ENCODE data around the gene SUPT20H. TPM values are rescaled to one million over a fixed set of nuclear protein-coding genes. Genes with fewer than 3 reads are reported as not detected.

SUPT20H gene
- total RNA-seq, 2 donors from 2014 or later = 32.2 to 57.3 TPM

DNA sequence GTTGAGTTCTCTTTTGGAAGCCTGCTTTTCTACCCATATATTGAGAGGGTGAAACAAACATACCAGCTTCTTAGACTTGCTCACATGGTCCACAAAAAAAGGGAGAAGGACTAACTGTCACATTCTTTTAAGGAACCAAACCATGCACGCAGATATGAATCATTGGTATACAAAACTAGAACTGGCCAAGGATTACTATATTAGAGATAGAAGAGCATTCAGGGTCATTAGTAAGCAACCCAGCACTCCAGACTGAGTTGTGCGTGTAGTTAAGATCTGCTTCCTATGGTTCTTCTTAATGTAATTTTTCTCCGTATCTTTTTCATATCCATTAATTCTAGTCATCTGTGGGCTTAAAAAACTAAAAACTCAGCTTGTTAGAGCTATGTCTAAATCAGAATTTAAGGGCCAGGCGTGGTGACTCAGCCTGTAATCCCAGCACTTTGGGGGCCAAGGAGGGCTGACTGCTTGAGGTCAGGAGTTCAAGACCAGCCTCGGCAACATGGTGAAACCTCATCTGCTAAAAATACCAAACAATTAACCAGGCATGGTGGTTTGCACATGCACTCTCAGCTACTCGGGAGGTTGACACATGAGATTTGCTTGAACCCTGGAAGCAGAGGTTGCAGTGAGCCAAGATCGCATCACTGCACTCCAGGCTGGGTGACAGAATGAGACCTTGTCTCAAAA, 80.0 kb downstream of the SUPT20H start:
- no peaks in the 10 kb centered on the region for H3K9me3 ChIP-seq
- DNase-seq (ENCODE audit: low spot score) = no peak

DNA sequence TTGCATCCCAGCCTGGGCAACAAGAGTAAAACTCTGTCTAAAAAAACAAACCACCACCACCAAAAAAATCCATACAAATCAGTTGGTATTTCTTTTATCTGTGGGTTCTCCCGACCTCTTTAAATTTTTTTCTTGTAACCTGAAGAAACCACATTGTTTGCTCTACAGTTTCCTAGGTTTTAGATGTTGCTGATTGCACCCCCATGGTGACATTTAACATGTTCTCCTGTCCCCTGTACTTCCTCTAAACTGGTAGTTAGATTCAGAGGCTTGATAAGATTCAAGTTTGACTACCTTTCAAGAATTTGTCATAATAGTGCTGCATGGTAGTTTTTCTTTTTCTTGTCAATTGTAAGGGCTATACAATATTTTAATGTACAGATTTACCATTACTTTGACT, 84.3 kb downstream of the SUPT20H start:
- H3K27me3 ChIP-seq (replicated peaks; ENCODE audit: insufficient read depth) = no peaks in the 10 kb centered on the region
- DNase-seq (ENCODE audit: low spot score) = no peak
- no peaks in the 10 kb centered on the region for H3K4me1 ChIP-seq (replicated peaks)
- H3K4me3 ChIP-seq = no peak overlapping the region
- intact Hi-C loops (cut with DNase I) = no loop called here
- no peaks in the 10 kb centered on the region for H3K9me3 ChIP-seq
- no peaks in the 10 kb centered on the region for H3K36me3 ChIP-seq
- no peak overlapping the region for H3K27ac ChIP-seq
- TF ChIP-seq POLR2AphosphoS5 (IDR thresholded peaks at IDR 0.05) = no peak
- TF ChIP-seq POLR2A (IDR thresholded peaks at IDR 0.05) = no peak
- TF ChIP-seq, protein P1, sequence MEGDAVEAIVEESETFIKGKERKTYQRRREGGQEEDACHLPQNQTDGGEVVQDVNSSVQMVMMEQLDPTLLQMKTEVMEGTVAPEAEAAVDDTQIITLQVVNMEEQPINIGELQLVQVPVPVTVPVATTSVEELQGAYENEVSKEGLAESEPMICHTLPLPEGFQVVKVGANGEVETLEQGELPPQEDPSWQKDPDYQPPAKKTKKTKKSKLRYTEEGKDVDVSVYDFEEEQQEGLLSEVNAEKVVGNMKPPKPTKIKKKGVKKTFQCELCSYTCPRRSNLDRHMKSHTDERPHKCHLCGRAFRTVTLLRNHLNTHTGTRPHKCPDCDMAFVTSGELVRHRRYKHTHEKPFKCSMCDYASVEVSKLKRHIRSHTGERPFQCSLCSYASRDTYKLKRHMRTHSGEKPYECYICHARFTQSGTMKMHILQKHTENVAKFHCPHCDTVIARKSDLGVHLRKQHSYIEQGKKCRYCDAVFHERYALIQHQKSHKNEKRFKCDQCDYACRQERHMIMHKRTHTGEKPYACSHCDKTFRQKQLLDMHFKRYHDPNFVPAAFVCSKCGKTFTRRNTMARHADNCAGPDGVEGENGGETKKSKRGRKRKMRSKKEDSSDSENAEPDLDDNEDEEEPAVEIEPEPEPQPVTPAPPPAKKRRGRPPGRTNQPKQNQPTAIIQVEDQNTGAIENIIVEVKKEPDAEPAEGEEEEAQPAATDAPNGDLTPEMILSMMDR (IDR thresholded peaks at IDR 0.05) = no peak
- WGBS = 60% methylated on average over 1 of the region's 1 CpG

More for the DNA sequence above, 80.0 kb downstream of the SUPT20H start:
- no peak overlapping the region for H3K4me3 ChIP-seq
- TF ChIP-seq POLR2AphosphoS5 (IDR thresholded peaks at IDR 0.05) (no peak), POLR2A (IDR thresholded peaks at IDR 0.05) (no peak)
- TF ChIP-seq, protein P1 (IDR thresholded peaks at IDR 0.05) = no peak
- H3K4me1 ChIP-seq (replicated peaks) = no peaks in the 10 kb centered on the region
- H3K27me3 ChIP-seq (replicated peaks; ENCODE audit: insufficient read depth) = no peaks in the 10 kb centered on the region
- intact Hi-C loops (cut with DNase I) = loop anchor here (2.0 kb wide), 1 partner anchor 121 kb away; no protein-coding TSS in a partner anchor
- 85% methylated on average over 7 of the region's 7 CpGs for WGBS
- H3K27ac ChIP-seq = no peak overlapping the region
- no peaks in the 10 kb centered on the region for H3K36me3 ChIP-seq

DNA sequence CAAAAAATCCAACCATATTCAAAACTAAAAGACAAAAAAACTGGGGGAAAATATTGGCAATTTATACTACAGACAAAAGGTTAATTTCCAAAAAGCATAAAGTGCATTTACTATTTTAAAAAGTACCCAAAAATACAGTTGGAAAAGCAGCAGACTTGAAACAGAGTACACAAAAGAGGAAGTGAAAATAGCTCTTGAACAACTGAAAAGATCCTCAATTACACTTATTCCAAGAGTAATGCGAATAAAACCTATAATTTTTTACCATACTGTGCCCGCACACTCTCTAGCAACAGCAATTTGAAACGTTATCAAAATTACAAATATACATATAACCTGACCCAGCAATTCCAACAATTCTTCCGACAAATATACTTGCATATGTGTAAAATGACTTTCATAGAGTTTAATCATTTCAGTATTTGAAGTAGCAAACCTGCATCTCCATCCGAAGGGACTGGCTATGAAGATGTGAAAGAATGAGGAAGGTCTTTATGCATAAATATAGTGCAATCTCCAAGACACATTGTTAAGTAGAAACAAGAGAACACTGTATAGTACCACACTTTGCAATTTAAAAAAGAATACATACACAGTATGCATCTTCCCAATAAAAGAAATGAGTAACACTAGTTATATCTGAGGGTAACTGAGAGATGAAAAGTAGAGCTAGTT, 85.7 kb downstream of the SUPT20H start:
- H3K36me3 ChIP-seq = no peaks in the 10 kb centered on the region
- intact Hi-C loops (cut with DNase I) = no loop called here

DNA sequence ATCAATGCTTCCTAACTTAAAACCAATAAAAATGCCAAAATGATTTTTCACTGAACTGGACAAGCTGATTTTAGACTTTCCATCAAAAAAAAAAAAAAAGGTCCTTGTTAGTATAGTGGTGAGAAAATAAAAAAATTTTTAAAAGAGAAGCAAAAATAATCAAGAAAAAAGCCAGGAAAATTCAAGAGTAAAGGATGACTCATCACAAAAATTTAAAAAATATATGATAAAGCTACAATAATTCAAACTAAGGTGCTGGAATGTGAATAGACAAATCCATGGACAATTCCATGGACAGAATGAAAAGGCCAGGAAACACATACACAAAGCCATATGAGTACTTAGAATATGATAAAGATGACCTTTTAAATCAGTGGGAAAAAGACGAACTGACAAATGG, 86.5 kb downstream of the SUPT20H start:
- Histone ChIP-seq H3K4me3 (no peak overlapping the region), H3K27ac (no peak overlapping the region), H3K36me3 (no peaks in the 10 kb centered on the region), H3K9me3 (no peaks in the 10 kb centered on the region), H3K27me3 (replicated peaks; ENCODE audit: insufficient read depth) (no peaks in the 10 kb centered on the region), H3K4me1 (replicated peaks) (no peaks in the 10 kb centered on the region)
- intact Hi-C loops (cut with DNase I) = no loop called here
- DNase-seq (ENCODE audit: low spot score) = no peak
- TF ChIP-seq POLR2AphosphoS5 (IDR thresholded peaks at IDR 0.05) = no peak
- no peak for TF ChIP-seq POLR2A (IDR thresholded peaks at IDR 0.05)
- TF ChIP-seq, protein P1 (IDR thresholded peaks at IDR 0.05) = no peak
- 97% methylated on average over 1 of the region's 1 CpG for WGBS

More for the DNA sequence above, 85.7 kb downstream of the SUPT20H start:
- no peaks in the 10 kb centered on the region for H3K9me3 ChIP-seq
- H3K27ac ChIP-seq = no peak overlapping the region
- no peaks in the 10 kb centered on the region for H3K4me1 ChIP-seq (replicated peaks)
- 97% methylated on average over 5 of the region's 5 CpGs for WGBS
- no peaks in the 10 kb centered on the region for H3K27me3 ChIP-seq (replicated peaks; ENCODE audit: insufficient read depth)
- H3K4me3 ChIP-seq = no peak overlapping the region
- TF ChIP-seq POLR2A (IDR thresholded peaks at IDR 0.05) (no peak), POLR2AphosphoS5 (IDR thresholded peaks at IDR 0.05) (no peak)
- TF ChIP-seq, protein P1 (IDR thresholded peaks at IDR 0.05) = no peak
- DNase-seq (ENCODE audit: low spot score) = no peak

All from prostate gland (tissue), 2 donors.